Lung (tissue), 12 donors: Measurements from ENCODE around the gene ALS2. TPM values are rescaled to one million over a fixed set of nuclear protein-coding genes. Genes with fewer than 3 reads are reported as not detected.

Source experiments
- ATAC-seq: fragments of 200-7000 bp; cut with Tn5 transposase; one replicate; pipeline ENCODE4 v1.9.1; 2020; ENCODE audit warnings: moderate number of reproducible peaks; ENCODE audit not compliant: insufficient read depth, low FRiP score
- DNase-seq, 3 donors: peaks; one replicate each; pipeline ENCODE4 v3.0.0-alpha.2; 2013 to 2017
- H3K27ac ChIP-seq, 2 donors: one replicate each; pipeline ENCODE4 v1.5.1; 2013; ENCODE audit warnings: mild to moderate bottlenecking in 2 of 2, moderate library complexity in 2 of 2, control low read depth in 1 of 2, inconsistent platforms in 1 of 2, low read depth in 1 of 2, low read length in 1 of 2
- H3K27me3 ChIP-seq, 3 donors: one replicate each; pipeline ENCODE4 v1.5.1; 2013; ENCODE audit warnings: low read length in 2 of 3; ENCODE audit not compliant: control insufficient read depth in 3 of 3, insufficient read depth in 3 of 3
- H3K36me3 ChIP-seq, 4 donors: one replicate each; pipeline ENCODE4 v1.5.1; 2013; ENCODE audit warnings: low read length in 4 of 4, mild to moderate bottlenecking in 1 of 4, moderate library complexity in 1 of 4; ENCODE audit not compliant: control insufficient read depth in 4 of 4, insufficient read depth in 4 of 4
- H3K4me1 ChIP-seq, 5 donors: one replicate each; pipeline ENCODE4 v1.5.1; 2013; ENCODE audit warnings: low read length in 5 of 5, mild to moderate bottlenecking in 2 of 5, moderate library complexity in 1 of 5; ENCODE audit not compliant: control insufficient read depth in 5 of 5, insufficient read depth in 5 of 5
- H3K4me3 ChIP-seq: one replicate; pipeline ENCODE4 v1.5.1; 2013; ENCODE audit warnings: mild to moderate bottlenecking, control low read depth, moderate library complexity
- H3K9ac ChIP-seq, 2 donors: one replicate each; pipeline ENCODE4 v1.5.1; 2013; ENCODE audit warnings: low read length in 2 of 2, control low read depth in 1 of 2; ENCODE audit not compliant: insufficient read depth in 1 of 2
- H3K9me3 ChIP-seq, 4 donors: one replicate each; pipeline ENCODE4 v1.5.1; 2013; ENCODE audit warnings: low read length in 3 of 4, mild to moderate bottlenecking in 1 of 4, moderate library complexity in 1 of 4; ENCODE audit not compliant: control insufficient read depth in 4 of 4, insufficient read depth in 3 of 4
- CTCF ChIP-seq: IDR thresholded peaks from 2 replicates; pipeline ENCODE4 v1.5.1; 2012; ENCODE audit warnings: mild to moderate bottlenecking; ENCODE audit errors: control extremely low read depth, extremely low read depth
- WGBS, 2 donors: extraction: QIAGEN DNeasy Blood & Tissue Kit; methylation state at CpG; one replicate each; pipeline ENCODE4 v1.1.7; 2013; 5-methylcytosine and 5-hydroxymethylcytosine counted together
- polyA plus RNA-seq, 2 donors: library from polyadenylated mRNA; stranded (reverse); fragments of 200-250 nt; gene quantifications; one replicate each; pipeline ENCODE4 v1.2.1, GENCODE V29; 2013
- total RNA-seq, 2 donors: library from RNA; depleted of rRNA in 1 of 2; stranded (reverse); fragments of >200 nt in 1 of 2; gene quantifications; one replicate each; pipeline ENCODE4 v1.2.1, GENCODE V29; 2014 to 2021
- donor health status: control.
- donor health status: control.
- donor health status: Bipolar disorder and iron deficiency.
- donor health status: healthy.
- donor health status: DM: yes; HTN: yes; CAD: no.

ALS2 gene
- total and polyA plus RNA-seq, 4 donors = 6.1 to 34.6 (median 15.3) TPM

GRCh38 chr2:201775326-201775725 lies 5.4 kb downstream of the ALS2 start:
- no peak for ATAC-seq
- peaks cover 2 to 16% (median 6%) of the 10 kb centered on the region in 5 donors for H3K4me1 ChIP-seq
- no peak overlapping the region for H3K9ac ChIP-seq
- H3K36me3 ChIP-seq = no peaks in the 10 kb centered on the region
- no peak for DNase-seq
- H3K9me3 ChIP-seq = no peaks in the 10 kb centered on the region
- WGBS, 2 donors = 93 to 96% methylated on average over 1 of the region's 1 CpG
- no peak for TF ChIP-seq CTCF
- H3K4me3 ChIP-seq = no peak overlapping the region
- H3K27me3 ChIP-seq = no peaks in the 10 kb centered on the region
- H3K27ac ChIP-seq = no peak overlapping the region

DNA sequence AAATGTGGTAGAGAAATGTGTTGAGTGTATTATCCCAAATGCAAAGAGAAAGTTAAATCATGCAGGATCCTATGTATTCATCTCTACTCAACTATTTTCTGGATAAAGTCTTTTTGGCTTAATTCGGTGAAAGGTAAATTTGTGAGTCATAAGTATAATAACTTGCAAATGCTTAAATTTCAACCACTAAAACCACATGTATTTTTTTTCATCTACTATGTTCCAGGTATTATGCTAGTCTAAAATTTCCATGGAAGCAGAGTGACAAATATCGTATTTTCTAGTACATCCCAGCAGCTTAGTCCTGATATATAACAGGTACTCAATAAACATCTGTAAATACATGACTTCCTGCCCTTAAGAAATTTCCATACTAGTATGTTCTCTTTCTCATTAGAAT lies 6.2 kb downstream of the ALS2 start:
- H3K4me1 ChIP-seq = peaks cover 0 to 13% (median 2%) of the 10 kb centered on the region in 5 donors
- no peak overlapping the region for H3K4me3 ChIP-seq
- no peak overlapping the region for H3K27ac ChIP-seq
- ATAC-seq = no peak
- no peaks in the 10 kb centered on the region for H3K36me3 ChIP-seq
- no peak for TF ChIP-seq CTCF
- 80 to 82% methylated on average over 2 of the region's 2 CpGs for WGBS, 2 donors
- H3K27me3 ChIP-seq = no peaks in the 10 kb centered on the region
- no peak for DNase-seq
- H3K9me3 ChIP-seq = no peaks in the 10 kb centered on the region
- H3K9ac ChIP-seq = no peak overlapping the region

- TF ChIP-seq CTCF = no peak
- ATAC-seq (no peak), DNase-seq (no peak)
- Histone ChIP-seq H3K4me1 (peaks cover 0 to 13% (median 2%) of the 10 kb centered on the region in 5 donors), H3K27ac (no peak overlapping the region), H3K4me3 (no peak overlapping the region), H3K9ac (no peak overlapping the region), H3K9me3 (no peaks in the 10 kb centered on the region), H3K36me3 (no peaks in the 10 kb centered on the region), H3K27me3 (no peaks in the 10 kb centered on the region)
- WGBS, 2 donors = 84 to 97% methylated on average over 1 of the region's 1 CpG
Observed at GRCh38 chr2:201773990-201774389, 6.7 kb downstream of the ALS2 start.
